K562 (cell line): ENCODE data around the gene SETD1B. TPM values are rescaled to one million over a fixed set of nuclear protein-coding genes. Genes with fewer than 3 reads are reported as not detected.
A peak's percentile ranks its signal among the peaks of the same experiment; 100 is the strongest.

Source experiments
- L3MBTL2 ChIP-seq: fragments of 450-650 bp; IDR thresholded peaks from 2 replicates; pipeline ENCODE4 v1.6.1; 2016; ENCODE audit warnings: mild to moderate bottlenecking, moderate library complexity
- MGA ChIP-seq: fragments of 450-650 bp; IDR thresholded peaks from 2 replicates; pipeline ENCODE4 v1.6.1; 2016; ENCODE audit warnings: mild to moderate bottlenecking, moderate library complexity
- PRDM10 ChIP-seq: fragments of 450-650 bp; IDR thresholded peaks from 2 replicates; pipeline ENCODE4 v1.6.1; 2018; ENCODE audit not compliant: partially characterized antibody
- TFAP4 ChIP-seq: sonication (generic); formaldehyde crosslinking; IDR thresholded peaks from 2 replicates; pipeline ENCODE4 v1.8.0; 2022; ENCODE audit warnings: missing genetic modification reagents, mild to moderate bottlenecking, moderate library complexity, borderline replicate concordance
- TGIF2 ChIP-seq: sonication (generic); formaldehyde crosslinking; IDR thresholded peaks from 2 replicates; pipeline ENCODE4 v1.8.1; 2022; ENCODE audit warnings: mild to moderate bottlenecking, missing genetic modification reagents, moderate library complexity
- VEZF1 ChIP-seq: fragments of 200-800 bp; sonication (Bioruptor generic); IDR thresholded peaks from 2 replicates; pipeline ENCODE4 v1.6.1; 2017; ENCODE audit warnings: missing genetic modification characterization, missing compliant biosample characterization
- ZBTB7A ChIP-seq: IDR thresholded peaks from 2 replicates; pipeline ENCODE4 v1.6.1; 2011; ENCODE audit warnings: low read depth, mild to moderate bottlenecking, low read length, moderate library complexity, borderline replicate concordance; ENCODE audit not compliant: control insufficient read depth
- ZNF644 ChIP-seq: fragments of 200-800 bp; sonication (Bioruptor generic); IDR thresholded peaks from 2 replicates; pipeline ENCODE4 v1.6.1; 2016; ENCODE audit warnings: low read depth, missing genetic modification characterization, missing compliant biosample characterization
- polyA plus RNA-seq, 8 experiments: library from polyadenylated mRNA; depleted of rRNA in 4 of 8; stranded (reverse) in 5 of 8; unstranded in 3 of 8; fragments of >200 nt; fragmentation: Nextera tagmentation in 2 of 8; fragmentation: Illumina TruSeq in 1 of 8; extraction: Ambion mirVana in 2 of 8; extraction: Trizol in 1 of 8; gene quantifications; 2 replicates each; pipeline versions ENCODE4 v1.2.1 to v1.2.3, GENCODE V29; 2011 to 2014; ENCODE audit warnings: inconsistent platforms in 1 of 8, missing spikeins in 1 of 8
- total RNA-seq, 7 experiments: library from RNA; depleted of rRNA in 6 of 7; stranded (reverse); fragments of >200 nt in 6 of 7; fragmentation: Illumina TruSeq in 2 of 7; extraction: Trizol in 2 of 7; gene quantifications; 2 replicates each; pipeline versions ENCODE4 v1.2.1 to v1.2.3, GENCODE V29; 2011 to 2021; ENCODE audit warnings: low replicate concordance in 1 of 7

The SETD1B gene
- total and polyA plus RNA-seq, 9 of the 15 experiments (the other 6 are each of a cell fraction or from before 2014, with no cell fraction given) = 0.48 to 26.6 (median 2.3) TPM

GRCh38 chr12:121799156-121799841, 4.5 kb upstream of the SETD1B start (continued):
- TF ChIP-seq MGA (peak; percentile 37; the same call in 1 of the 2 replicates), TGIF2 (CRISPR knock-in tag) (peak; percentile 43; the same call in 1 of the 2 replicates), VEZF1 (CRISPR knock-in tag) (peak; percentile 97), TFAP4 (peak; percentile 76; the same call in 1 of the 2 replicates), ZNF644 (tag) (no peak), PRDM10 (peak; percentile 5), ZBTB7A (peak; percentile 8; the same call in 1 of the 2 replicates), L3MBTL2 (peak; percentile 50; the same call in 1 of the 2 replicates)
